GM21786 (cell line): ENCODE measurements around the gene UPK1B.
"Not testable (repeated sequence)": the region's sequence is repeated elsewhere in the genome, so short reads cannot be mapped to it uniquely, and the experiment has no call there.

Experiments
- ATAC-seq: cut with Tn5 transposase; IDR thresholded peaks from one replicate; pipeline ENCODE4 v1.9.1; 2021; ENCODE audit not compliant: unreplicated experiment

Gene UPK1B

GRCh38 chr3:119221779-119222320 lies 48.5 kb downstream of the UPK1B start:
- no peak for ATAC-seq

GRCh38 chr3:119222391-119222790 lies 49.0 kb downstream of the UPK1B start:
- ATAC-seq, result no peak

- ATAC-seq, result no peak
Measured at GRCh38 chr3:119223511-119223910, 50.1 kb downstream of the UPK1B start.

- ATAC-seq, result no peak
Measured at GRCh38 chr3:119225121-119225520, 51.7 kb downstream of the UPK1B start.

- no peak for ATAC-seq
Measured at GRCh38 chr3:119227070-119227850, 53.9 kb downstream of the UPK1B start.

GRCh38 chr3:119228373-119229145 lies 55.2 kb downstream of the UPK1B start:
- no peak for ATAC-seq

GRCh38 chr3:119229190-119229589 lies 55.8 kb downstream of the UPK1B start:
- ATAC-seq, result no peak

- no peak for ATAC-seq
Measured at GRCh38 chr3:119230071-119230470, 56.7 kb downstream of the UPK1B start.

GRCh38 chr3:119230745-119231144 lies 57.3 kb downstream of the UPK1B start:
- no peak for ATAC-seq

- no peak for ATAC-seq
Measured at GRCh38 chr3:119234610-119235009, 61.2 kb downstream of the UPK1B start.

GRCh38 chr3:119235151-119235550 lies 61.8 kb downstream of the UPK1B start:
- no peak for ATAC-seq

- ATAC-seq, result no peak
Measured at GRCh38 chr3:119236756-119237155, 63.4 kb downstream of the UPK1B start.

GRCh38 chr3:119237299-119237698 lies 63.9 kb downstream of the UPK1B start:
- no peak for ATAC-seq

- ATAC-seq, result no peak
Measured at GRCh38 chr3:119238363-119238762, 65.0 kb downstream of the UPK1B start.

- ATAC-seq, result no peak
Measured at GRCh38 chr3:119239206-119239820, 65.9 kb downstream of the UPK1B start.

GRCh38 chr3:119240101-119240590 lies 66.7 kb downstream of the UPK1B start:
- peak; percentile 12 for ATAC-seq

- ATAC-seq, result peak; percentile 84
Measured at GRCh38 chr3:119240591-119241434, 67.4 kb downstream of the UPK1B start, which contains the start of gene B4GALT4. B4GALT4 (minus strand) TSS chr3:119240878; CDS start chr3:119230099, 10,779 bp downstream.

- ATAC-seq, result not testable (repeated sequence)
Measured at GRCh38 chr3:119242387-119243057, 69.1 kb downstream of the UPK1B start.

GRCh38 chr3:119243058-119243529 lies 69.7 kb downstream of the UPK1B start:
- not testable (repeated sequence) for ATAC-seq

- no peak for ATAC-seq
Measured at GRCh38 chr3:119243712-119244111, 70.3 kb downstream of the UPK1B start.
